Measurements from ENCODE around the gene TSPOAP1. TPM values are rescaled to one million over a fixed set of nuclear protein-coding genes. Genes with fewer than 3 reads are reported as not detected.
A peak's percentile ranks its signal among the peaks of the same experiment; 100 is the strongest.

The TSPOAP1 gene
- total and polyA plus RNA-seq, 10 of the 15 experiments (the other 5 are each of a cell fraction or from before 2014, with no cell fraction given), result 0.58 to 16.4 (median 4.2) TPM; not detected in 1

GRCh38 chr17:58344047-58344790 lies 15.6 kb upstream of the TSPOAP1 start (continued):
- TF ChIP-seq E2F4 (IDR thresholded peaks at IDR 0.05; ENCODE audit: low read depth, low read length), result no peak
- peak in 1 of 2 experiments; percentile 96; a peak in 2 of 4 replicates for TF ChIP-seq ETV6 (conservative IDR thresholded peaks at IDR 0.05 in 1 of 2, IDR thresholded peaks at IDR 0.05 in 1 of 2; ENCODE audit: borderline replicate concordance in 1 of 2, low read depth in 1 of 2)
- no peak for TF ChIP-seq ZNF217 (IDR thresholded peaks at IDR 0.05)
- TF ChIP-seq POLR2AphosphoS2 (IDR thresholded peaks at IDR 0.05; ENCODE audit: low read depth, low read length), result peak; percentile 55; the same call in 1 of the 2 replicates
- TF ChIP-seq CBX3 (IDR thresholded peaks at IDR 0.05; ENCODE audit: borderline replicate concordance, low read depth), result no peak
- peak; percentile 5; the same call in 1 of the 2 replicates for TF ChIP-seq SPI1 (IDR thresholded peaks at IDR 0.05; ENCODE audit: borderline replicate concordance, insufficient read depth, low read depth, low read length)
- no peak for TF ChIP-seq PAX8 (IDR thresholded peaks at IDR 0.05)
- TF ChIP-seq GABPA (IDR thresholded peaks at IDR 0.05; ENCODE audit: low read depth), result no peak
- peak; percentile 91 for TF ChIP-seq POLR2AphosphoS5 (IDR thresholded peaks at IDR 0.05; ENCODE audit: low read length)
- TF ChIP-seq CEBPB (IDR thresholded peaks at IDR 0.05; ENCODE audit: borderline replicate concordance in 1 of 2, low read depth in 2 of 2, low read length in 2 of 2), result no peak; a peak in 1 of 4 replicates
- 0 out of 2 replicates have a peak, but pooled peaks have one; percentile 70 for TF ChIP-seq WRNIP1 (IDR thresholded peaks at IDR 0.05; ENCODE audit: borderline replicate concordance, low read depth, low read length)
- TF ChIP-seq KAT2A (conservative IDR thresholded peaks at IDR 0.05; ENCODE audit: control insufficient read depth, low read depth, low read length), result no peak
- TF ChIP-seq HSF1 (IDR thresholded peaks at IDR 0.05; ENCODE audit: low read depth, low read length), result no peak
- TF ChIP-seq RAD51 (IDR thresholded peaks at IDR 0.05), result peak; percentile 44; the same call in 1 of the 2 replicates
- TF ChIP-seq CEBPZ (IDR thresholded peaks at IDR 0.05; ENCODE audit: low read depth, low read length), result no peak
- TF ChIP-seq ZBTB4 (CRISPR knock-in tag; IDR thresholded peaks at IDR 0.05), result 0 out of 2 replicates have a peak, but pooled peaks have one; percentile 25
- no peak for TF ChIP-seq ZNF274 (IDR thresholded peaks at IDR 0.05; ENCODE audit: insufficient read depth, insufficient read length)
- no peak for TF ChIP-seq ATF2 (IDR thresholded peaks at IDR 0.05; ENCODE audit: low read length)

Data from GM12878 (cell line).